ENCODE results near the gene ICAM1. TPM values are rescaled to one million over a fixed set of nuclear protein-coding genes. Genes with fewer than 3 reads are reported as not detected.

Gene ICAM1
- polyA plus RNA-seq, 6 donors from 2014 or later, result 2.5 to 4.9 (median 3.8) TPM; not detected in 1

DNA sequence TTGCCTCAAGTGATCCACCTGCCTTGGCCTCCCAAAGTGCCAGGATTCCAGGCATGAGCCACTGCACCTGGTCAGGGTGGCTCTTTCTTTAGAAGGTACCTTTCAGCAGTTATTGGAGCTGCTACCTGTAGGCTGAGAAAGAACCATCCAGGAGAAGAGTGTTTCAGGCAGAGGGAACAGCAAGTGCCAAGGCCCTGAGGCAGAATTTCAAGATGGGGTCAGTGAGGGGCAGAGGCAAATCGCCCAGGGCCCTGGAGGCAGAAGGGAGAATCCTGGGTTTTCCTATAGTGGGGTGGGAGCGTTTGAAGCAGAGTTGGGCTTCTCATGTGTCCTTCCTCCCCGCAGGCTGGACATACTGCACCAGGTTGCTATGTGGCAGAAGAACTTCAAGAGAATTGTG is 16.7 kb upstream of the ICAM1 start:
- ATAC-seq (ENCODE audit: low read depth in 2 of 2), result no peak

DNA sequence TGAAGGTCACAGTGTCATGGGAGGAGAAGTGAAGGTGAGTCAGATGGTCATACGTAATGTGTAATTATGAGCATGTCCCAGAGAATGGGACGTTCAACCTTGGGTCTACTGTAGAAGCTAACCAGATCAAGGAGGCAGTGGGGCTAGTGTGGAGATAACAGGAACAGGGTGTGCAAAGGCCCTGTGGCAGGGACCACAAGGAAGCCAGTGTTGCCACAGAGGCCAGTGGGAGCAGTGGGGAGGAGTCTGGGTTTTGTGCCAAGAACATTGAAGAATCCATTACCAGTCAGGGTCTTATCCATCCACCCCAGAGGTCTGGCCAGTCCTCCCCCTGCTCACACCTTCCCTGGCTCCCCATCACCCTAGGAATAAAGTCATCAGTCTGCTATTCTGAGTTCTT is 15.6 kb upstream of the ICAM1 start:
- Mint-ChIP-seq H3K27ac (peak overlapping the region in 2 of 6 donors; percentile 11 to 22), H3K36me3 (peaks cover 12 to 22% of the 10 kb centered on the region in 2 donors), H3K9me3 (no peaks in the 10 kb centered on the region), H3K4me3 (peak overlapping the region in 3 of 8 donors; percentile 41 to 99 (median 61)), H3K4me1 (peaks cover 19 to 44% (median 25%) of the 10 kb centered on the region in 3 donors), H3K27me3 (no peaks in the 10 kb centered on the region)
- DNase-seq, result no peak
- no peak for ATAC-seq (ENCODE audit: low read depth in 2 of 2)

More for the DNA sequence above, 16.7 kb upstream of the ICAM1 start:
- H3K36me3 Mint-ChIP-seq, result peaks cover 12 to 22% of the 10 kb centered on the region in 2 donors
- no peaks in the 10 kb centered on the region for H3K27me3 Mint-ChIP-seq
- peak overlapping the region in 6 of 8 donors; percentile 38 to 99 (median 82) for H3K4me3 Mint-ChIP-seq
- no peak for DNase-seq
- peaks cover 19 to 49% (median 29%) of the 10 kb centered on the region in 3 donors for H3K4me1 Mint-ChIP-seq
- H3K27ac Mint-ChIP-seq, result no peak overlapping the region
- H3K9me3 Mint-ChIP-seq, result no peaks in the 10 kb centered on the region

DNA sequence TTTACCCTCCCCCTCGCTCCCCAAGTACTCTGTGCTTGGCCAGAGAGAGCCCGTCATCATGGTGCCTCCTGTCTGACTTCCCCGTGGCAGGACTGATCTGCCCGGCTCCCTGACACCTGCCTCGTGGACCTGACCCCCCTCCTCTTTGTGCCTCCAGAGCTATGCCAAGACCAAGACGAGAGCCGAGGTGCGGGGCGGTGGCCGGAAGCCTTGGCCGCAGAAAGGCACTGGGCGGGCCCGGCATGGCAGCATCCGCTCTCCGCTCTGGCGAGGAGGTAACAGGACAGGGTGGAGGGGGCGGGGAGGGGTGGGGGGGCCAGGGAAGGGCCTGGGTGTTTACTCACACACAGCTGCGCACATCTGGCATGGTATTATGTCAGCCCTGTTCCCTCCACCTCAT is 14.4 kb upstream of the ICAM1 start:
- Mint-ChIP-seq H3K27ac (peak overlapping the region in 1 of 6 donors; percentile 5), H3K27me3 (no peaks in the 10 kb centered on the region), H3K36me3 (peaks cover 12 to 22% of the 10 kb centered on the region in 2 donors), H3K9me3 (no peaks in the 10 kb centered on the region), H3K4me3 (no peak overlapping the region), H3K4me1 (peaks cover 18 to 43% (median 19%) of the 10 kb centered on the region in 3 donors)
- DNase-seq (no peak), ATAC-seq (ENCODE audit: low read depth in 2 of 2) (no peak)

DNA sequence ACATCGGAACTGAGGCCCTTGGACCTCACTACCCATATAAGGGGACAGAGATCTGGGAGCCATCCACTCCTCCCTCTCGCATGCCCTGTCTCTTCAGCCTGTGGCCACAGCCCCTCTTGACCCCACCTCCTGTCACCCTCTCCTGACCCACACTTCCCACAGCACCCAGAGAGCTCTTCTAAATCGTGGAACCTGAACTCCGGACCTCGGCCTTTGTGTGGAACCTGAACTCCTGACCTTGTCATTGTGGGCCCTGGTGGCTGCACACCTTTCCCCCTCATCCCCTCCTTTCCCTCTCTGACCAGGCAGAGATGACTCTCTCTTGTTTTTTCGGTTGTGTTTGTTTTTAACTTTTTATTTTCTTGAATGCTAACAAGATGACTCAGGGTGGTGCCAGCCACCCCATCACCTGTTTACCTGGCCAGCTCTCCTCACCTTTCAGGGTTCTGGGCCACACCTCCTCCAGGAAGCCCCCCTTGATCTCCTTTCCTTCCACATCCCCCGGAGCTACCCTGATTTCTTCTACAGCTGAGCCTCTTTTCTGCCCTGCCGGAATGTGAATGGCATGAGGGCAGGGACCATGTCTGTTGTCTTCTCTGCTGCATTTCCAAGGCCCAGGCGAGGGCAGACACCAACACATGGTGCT is 13.8 kb upstream of the ICAM1 start:
- ATAC-seq (ENCODE audit: low read depth in 2 of 2) (no peak), DNase-seq (no peak)
- H3K4me1 Mint-ChIP-seq, result peaks cover 14 to 39% (median 15%) of the 10 kb centered on the region in 3 donors
- peaks cover 12 to 22% of the 10 kb centered on the region in 2 donors for H3K36me3 Mint-ChIP-seq
- H3K27me3 Mint-ChIP-seq, result no peaks in the 10 kb centered on the region
- H3K4me3 Mint-ChIP-seq, result peak overlapping the region in 3 of 8 donors; percentile 2 to 64 (median 60)
- H3K27ac Mint-ChIP-seq, result peak overlapping the region in 4 of 6 donors; percentile 5 to 88 (median 40)
- H3K9me3 Mint-ChIP-seq, result no peaks in the 10 kb centered on the region

DNA sequence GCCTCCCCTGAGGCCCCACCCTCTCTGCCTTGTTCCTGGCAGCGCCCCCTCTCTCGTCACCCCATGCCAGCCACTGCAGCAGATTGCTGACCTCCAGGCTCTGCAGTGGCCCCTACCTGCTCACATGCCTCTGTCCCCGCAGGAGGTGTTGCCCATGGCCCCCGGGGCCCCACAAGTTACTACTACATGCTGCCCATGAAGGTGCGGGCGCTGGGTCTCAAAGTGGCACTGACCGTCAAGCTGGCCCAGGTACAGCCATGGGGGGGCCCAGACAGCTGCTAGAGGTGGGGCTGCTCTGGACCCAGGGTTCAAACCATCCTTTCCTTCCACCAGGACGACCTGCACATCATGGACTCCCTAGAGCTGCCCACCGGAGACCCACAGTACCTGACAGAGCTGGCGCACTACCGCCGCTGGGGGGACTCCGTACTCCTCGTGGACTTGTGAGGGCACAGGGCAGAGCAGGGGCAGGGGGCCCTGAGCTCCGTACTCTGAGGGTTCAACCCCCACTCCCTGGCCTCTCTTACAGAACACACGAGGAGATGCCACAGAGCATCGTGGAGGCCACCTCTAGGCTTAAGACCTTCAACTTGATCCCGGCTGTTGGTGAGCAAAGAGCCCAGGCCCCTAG is 12.7 kb upstream of the ICAM1 start:
- Mint-ChIP-seq H3K9me3 (no peaks in the 10 kb centered on the region), H3K4me3 (no peak overlapping the region), H3K4me1 (peaks cover 7 to 34% (median 15%) of the 10 kb centered on the region in 3 donors), H3K36me3 (peaks cover 12 to 22% of the 10 kb centered on the region in 2 donors), H3K27me3 (no peaks in the 10 kb centered on the region), H3K27ac (no peak overlapping the region)
- ATAC-seq (ENCODE audit: low read depth in 2 of 2) (no peak), DNase-seq (no peak)

DNA sequence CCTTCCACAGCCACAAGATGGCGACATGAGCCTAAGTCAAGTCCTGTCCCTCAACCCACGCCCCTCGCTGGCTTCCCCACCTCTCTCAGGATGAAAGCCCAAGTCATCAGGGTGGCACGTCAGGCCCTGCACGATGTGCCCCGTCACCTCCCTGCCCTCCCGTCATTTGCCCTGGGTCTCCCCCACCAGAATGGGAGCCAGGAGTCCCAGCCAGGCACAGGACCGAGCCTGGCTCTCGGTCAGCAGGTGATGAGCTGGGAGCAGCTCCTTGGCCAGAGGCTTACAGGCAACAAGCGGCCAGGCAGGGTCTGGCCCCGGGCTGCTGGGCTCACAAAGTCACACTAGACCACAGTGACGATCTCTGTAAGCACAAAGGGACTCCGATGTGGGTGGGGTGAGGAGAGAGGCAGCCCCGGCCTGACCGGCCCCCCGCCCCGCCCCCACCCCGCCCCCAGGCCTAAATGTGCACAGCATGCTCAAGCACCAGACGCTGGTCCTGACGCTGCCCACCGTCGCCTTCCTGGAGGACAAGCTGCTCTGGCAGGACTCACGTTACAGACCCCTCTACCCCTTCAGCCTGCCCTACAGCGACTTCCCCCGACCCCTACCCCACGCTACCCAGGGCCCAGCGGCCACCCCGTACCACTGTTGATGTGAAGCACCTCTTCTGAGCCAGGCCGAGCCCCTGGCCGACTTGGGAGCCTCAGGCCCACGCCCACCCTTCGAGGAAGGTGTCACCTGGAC is 11.6 kb upstream of the ICAM1 start:
- Mint-ChIP-seq H3K9me3 (no peaks in the 10 kb centered on the region), H3K4me1 (peaks cover 2 to 25% (median 11%) of the 10 kb centered on the region in 3 donors), H3K36me3 (peaks cover 12 to 22% of the 10 kb centered on the region in 2 donors), H3K27ac (peak overlapping the region in 1 of 6 donors; percentile 69), H3K4me3 (peak overlapping the region in 1 of 8 donors; percentile 64), H3K27me3 (no peaks in the 10 kb centered on the region)
- ATAC-seq (ENCODE audit: low read depth in 2 of 2) (peak; percentile 88 to 97), DNase-seq (peak; percentile 78)

DNA sequence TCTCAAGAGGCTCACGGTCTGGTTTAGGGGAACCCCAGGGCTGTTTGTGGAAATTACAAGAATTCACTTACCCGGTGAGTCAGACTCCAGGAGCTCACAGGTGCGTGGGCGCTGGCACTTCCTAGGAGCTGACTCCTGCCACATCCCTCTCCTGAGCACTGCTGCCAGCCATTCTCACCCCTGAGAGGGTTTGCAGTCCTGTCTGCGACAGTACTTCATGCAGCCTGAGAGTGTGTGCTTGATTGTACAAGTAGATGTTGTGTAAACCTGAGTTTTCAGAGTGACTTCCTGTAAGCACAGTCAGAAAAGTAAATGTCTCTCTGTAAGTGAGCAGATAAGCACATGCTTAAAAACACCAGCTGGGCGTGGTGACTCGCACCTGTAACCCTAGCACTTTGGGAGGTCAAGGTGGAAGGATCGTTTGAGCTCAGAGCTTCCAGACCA is 10.8 kb upstream of the ICAM1 start:
- Mint-ChIP-seq H3K27me3 (no peaks in the 10 kb centered on the region), H3K4me3 (no peak overlapping the region), H3K4me1 (peaks cover 0 to 21% (median 11%) of the 10 kb centered on the region in 3 donors), H3K27ac (peak overlapping the region in 1 of 6 donors; percentile 54), H3K36me3 (peaks cover 10 to 20% of the 10 kb centered on the region in 2 donors), H3K9me3 (no peaks in the 10 kb centered on the region)
- no peak for DNase-seq
- ATAC-seq (ENCODE audit: low read depth in 2 of 2), result no peak

DNA sequence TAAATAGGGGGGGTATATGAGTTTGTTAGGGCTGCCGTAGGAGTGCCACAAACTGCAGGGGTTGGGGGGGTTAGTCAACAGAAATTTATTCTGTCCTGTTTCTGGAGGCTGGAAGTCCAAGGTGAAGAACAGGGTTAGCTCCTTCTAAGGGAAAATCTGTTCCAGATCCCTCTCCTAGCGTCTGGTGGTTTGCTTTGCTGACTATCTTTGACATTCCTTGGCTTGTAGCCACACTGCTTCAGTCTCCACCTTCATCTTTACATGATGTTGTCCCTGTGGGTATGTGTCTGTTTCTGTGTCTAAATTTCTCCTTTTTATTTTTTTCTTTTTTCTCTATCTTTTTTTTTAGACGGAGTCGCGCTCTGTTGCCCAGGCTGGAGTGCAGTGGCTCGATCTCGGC is 8.1 kb upstream of the ICAM1 start:
- ATAC-seq (ENCODE audit: low read depth in 2 of 2) (no peak), DNase-seq (no peak)
- no peak overlapping the region for H3K4me3 Mint-ChIP-seq
- H3K27ac Mint-ChIP-seq, result no peak overlapping the region
- H3K9me3 Mint-ChIP-seq, result no peaks in the 10 kb centered on the region
- H3K36me3 Mint-ChIP-seq, result peaks cover under 1 to 3% of the 10 kb centered on the region in 2 donors
- peaks cover 0 to 5% (median 0%) of the 10 kb centered on the region in 3 donors for H3K4me1 Mint-ChIP-seq
- H3K27me3 Mint-ChIP-seq, result no peaks in the 10 kb centered on the region

DNA sequence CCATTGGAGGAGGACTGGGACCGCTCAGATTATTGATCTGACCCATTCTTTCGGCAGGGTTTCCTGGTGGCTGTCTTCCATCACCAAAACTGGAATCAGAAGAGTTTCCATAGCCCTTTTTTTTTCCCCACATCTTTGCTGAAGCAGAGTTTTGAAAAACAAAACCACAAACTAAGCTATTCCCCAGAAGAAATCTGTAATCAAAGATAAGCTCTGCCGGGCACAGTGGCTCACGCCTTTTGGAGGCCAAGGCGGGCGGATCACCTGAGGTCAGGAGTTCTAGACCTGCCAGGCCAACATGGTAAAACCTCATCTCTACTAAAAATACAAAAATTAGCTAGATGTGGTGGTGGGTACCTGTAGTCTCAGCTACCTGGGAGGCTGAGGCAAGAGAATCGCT is 4.2 kb upstream of the ICAM1 start:
- ATAC-seq (ENCODE audit: low read depth in 2 of 2) (no peak), DNase-seq (no peak)
- H3K27me3 Mint-ChIP-seq, result no peaks in the 10 kb centered on the region
- no peaks in the 10 kb centered on the region for H3K9me3 Mint-ChIP-seq
- no peaks in the 10 kb centered on the region for H3K36me3 Mint-ChIP-seq
- peaks cover 13 to 24% (median 20%) of the 10 kb centered on the region in 3 donors for H3K4me1 Mint-ChIP-seq
- H3K27ac Mint-ChIP-seq, result peak overlapping the region in 2 of 6 donors; percentile 21 to 66
- no peak overlapping the region for H3K4me3 Mint-ChIP-seq

DNA sequence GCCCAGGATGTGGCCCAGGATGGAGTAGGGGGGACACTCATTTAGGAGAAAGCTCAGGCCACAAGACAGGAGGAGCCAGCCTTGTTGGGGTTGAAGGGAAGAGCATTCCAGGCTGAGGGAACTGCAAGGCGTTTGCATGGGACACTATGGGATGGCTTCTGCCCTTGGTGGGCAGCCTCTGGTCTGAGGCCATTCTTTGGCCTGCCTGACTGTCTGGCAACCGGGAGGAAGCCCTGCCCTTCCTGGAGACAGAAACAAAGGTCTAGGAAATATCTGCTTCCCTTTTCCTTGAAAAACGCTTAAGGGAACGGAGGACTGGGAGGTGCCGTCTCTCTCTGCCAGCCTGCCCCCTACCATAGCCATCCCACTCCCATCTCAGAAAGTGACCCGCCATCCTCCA is 2.8 kb upstream of the ICAM1 start:
- peak overlapping the region in 1 of 8 donors; percentile 66 for H3K4me3 Mint-ChIP-seq
- H3K4me1 Mint-ChIP-seq, result peaks cover 19 to 33% (median 30%) of the 10 kb centered on the region in 3 donors
- H3K27me3 Mint-ChIP-seq, result no peaks in the 10 kb centered on the region
- peak overlapping the region in 1 of 6 donors; percentile 42 for H3K27ac Mint-ChIP-seq
- no peaks in the 10 kb centered on the region for H3K9me3 Mint-ChIP-seq
- DNase-seq, result no peak
- H3K36me3 Mint-ChIP-seq, result no peaks in the 10 kb centered on the region
- ATAC-seq (ENCODE audit: low read depth in 2 of 2), result no peak

DNA sequence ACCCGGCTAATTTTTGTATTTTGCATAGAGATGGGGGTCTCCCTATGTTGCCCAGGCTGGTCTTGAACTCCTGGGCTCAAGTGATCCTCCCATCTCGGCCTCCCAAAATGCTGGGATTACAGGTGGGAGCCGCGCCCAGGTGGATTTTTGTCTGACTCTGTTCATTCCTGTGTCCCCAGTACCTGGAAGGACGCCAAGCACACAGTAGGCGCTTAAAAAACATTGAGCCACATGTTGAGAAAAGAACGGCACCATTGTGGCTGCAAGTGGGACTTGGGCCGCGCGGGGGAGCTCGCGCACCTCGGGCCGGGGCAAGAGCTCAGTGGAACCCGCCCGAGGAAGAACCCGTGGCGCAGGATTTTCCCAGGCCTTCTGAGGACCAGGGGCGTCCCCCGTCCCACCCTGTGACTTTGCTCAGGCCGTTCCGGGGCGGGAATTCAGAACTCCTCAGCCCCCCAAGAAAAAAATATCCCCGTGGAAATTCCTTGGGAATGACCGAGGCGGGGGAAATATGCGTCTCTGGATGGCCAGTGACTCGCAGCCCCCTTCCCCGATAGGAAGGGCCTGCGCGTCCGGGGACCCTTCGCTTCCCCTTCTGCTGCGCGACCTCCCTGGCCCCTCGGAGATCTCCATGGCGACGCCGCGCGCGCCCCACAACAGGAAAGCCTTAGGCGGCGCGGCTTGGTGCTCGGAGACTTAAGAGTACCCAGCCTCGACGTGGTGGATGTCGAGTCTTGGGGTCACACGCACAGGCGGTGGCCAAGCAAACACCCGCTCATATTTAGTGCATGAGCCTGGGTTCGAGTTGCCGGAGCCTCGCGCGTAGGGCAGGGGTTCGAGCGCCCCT is 1.4 kb upstream of the ICAM1 start:
- peak overlapping the region; percentile 84 to 96 (median 90) for H3K4me3 Mint-ChIP-seq
- peak overlapping the region; percentile 97 to 100 (median 99) for H3K27ac Mint-ChIP-seq
- DNase-seq, result peak; percentile 84
- no peaks in the 10 kb centered on the region for H3K9me3 Mint-ChIP-seq
- H3K27me3 Mint-ChIP-seq, result no peaks in the 10 kb centered on the region
- H3K4me1 Mint-ChIP-seq, result peaks cover 23 to 38% (median 34%) of the 10 kb centered on the region in 3 donors
- H3K36me3 Mint-ChIP-seq, result peaks cover 0 to 5% of the 10 kb centered on the region in 2 donors
- peak; percentile 49 to 54 for ATAC-seq (ENCODE audit: low read depth in 2 of 2)

DNA sequence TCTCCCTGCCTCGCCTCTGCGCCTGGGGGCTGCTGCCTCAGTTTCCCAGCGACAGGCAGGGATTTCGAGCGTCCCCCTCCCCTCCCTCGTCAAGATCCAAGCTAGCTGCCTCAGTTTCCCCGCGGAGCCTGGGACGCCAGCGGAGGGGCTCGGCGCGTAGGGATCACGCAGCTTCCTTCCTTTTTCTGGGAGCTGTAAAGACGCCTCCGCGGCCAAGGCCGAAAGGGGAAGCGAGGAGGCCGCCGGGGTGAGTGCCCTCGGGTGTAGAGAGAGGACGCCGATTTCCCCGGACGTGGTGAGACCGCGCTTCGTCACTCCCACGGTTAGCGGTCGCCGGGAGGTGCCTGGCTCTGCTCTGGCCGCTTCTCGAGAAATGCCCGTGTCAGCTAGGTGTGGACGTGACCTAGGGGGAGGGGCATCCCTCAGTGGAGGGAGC is 722 bp upstream of the ICAM1 start:
- Mint-ChIP-seq H3K27me3 (no peaks in the 10 kb centered on the region), H3K9me3 (no peaks in the 10 kb centered on the region), H3K27ac (peak overlapping the region; percentile 97 to 100 (median 99)), H3K4me3 (peak overlapping the region; percentile 84 to 96 (median 90)), H3K36me3 (peaks cover 0 to 5% of the 10 kb centered on the region in 2 donors), H3K4me1 (peaks cover 23 to 38% (median 36%) of the 10 kb centered on the region in 3 donors)
- ATAC-seq (ENCODE audit: low read depth in 2 of 2) (peak; percentile 59 to 66), DNase-seq (peak; percentile 92)

All from naive B cell (primary cell).